Nephron progenitor cell (in vitro differentiated cells): ENCODE measurements around the gene TBCK.

Experiments used
- DNase-seq: peaks from one replicate; pipeline ENCODE4 v3.0.0; 2021
- H3K27ac Mint-ChIP-seq: 2 replicates; pipeline ENCODE4 v1.8.0; 2021; ENCODE audit warnings: mild to moderate bottlenecking, moderate library complexity, mixed read lengths
- H3K27me3 Mint-ChIP-seq: 2 replicates; pipeline ENCODE4 v1.8.0; 2021; ENCODE audit warnings: mild to moderate bottlenecking, low read depth, mixed read lengths; ENCODE audit not compliant: poor library complexity
- H3K36me3 Mint-ChIP-seq: 2 replicates; pipeline ENCODE4 v1.8.0; 2021; ENCODE audit warnings: low read depth, mixed read lengths
- H3K4me1 Mint-ChIP-seq: 2 replicates; pipeline ENCODE4 v1.8.0; 2021; ENCODE audit warnings: mixed read lengths
- H3K4me3 Mint-ChIP-seq: 2 replicates; pipeline ENCODE4 v1.8.0; 2021; ENCODE audit warnings: mild to moderate bottlenecking, moderate library complexity, mixed read lengths
- H3K9me3 Mint-ChIP-seq: 2 replicates; pipeline ENCODE4 v1.8.0; 2021; ENCODE audit warnings: mild to moderate bottlenecking, moderate library complexity, mixed read lengths
- TF ChIP-seq, protein P1 (sequence below): fragments of 200-600 bp; sonication (generic); IDR thresholded peaks from 2 replicates; pipeline ENCODE4 v1.5.0; 2021; ENCODE audit warnings: antibody characterized with exemption

TBCK gene

DNA sequence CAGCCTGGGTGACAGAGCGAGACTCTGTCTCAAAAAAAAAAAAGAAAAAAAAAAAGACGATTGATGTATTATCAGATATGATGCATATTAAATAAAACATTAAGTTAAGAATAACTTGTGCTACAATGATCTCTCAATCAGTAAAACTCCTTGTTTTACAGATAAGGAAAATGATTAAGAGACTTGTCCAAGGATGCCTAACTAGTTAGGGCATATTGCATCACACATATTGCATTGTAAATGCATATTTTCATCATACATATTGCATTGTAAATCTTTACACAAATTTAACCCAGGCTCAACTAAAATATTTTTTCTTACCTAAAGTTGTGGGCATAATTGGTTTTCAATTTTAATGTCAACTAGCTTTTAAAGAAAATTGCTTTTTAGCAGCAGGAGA, 26.3 kb downstream of the TBCK start:
- no peaks in the 10 kb centered on the region for H3K27me3 Mint-ChIP-seq
- H3K4me1 Mint-ChIP-seq: no peaks in the 10 kb centered on the region
- DNase-seq: no peak
- no peak overlapping the region for H3K27ac Mint-ChIP-seq
- no peak overlapping the region for H3K4me3 Mint-ChIP-seq
- H3K9me3 Mint-ChIP-seq: peaks cover 6% of the 10 kb centered on the region
- TF ChIP-seq, protein P1, sequence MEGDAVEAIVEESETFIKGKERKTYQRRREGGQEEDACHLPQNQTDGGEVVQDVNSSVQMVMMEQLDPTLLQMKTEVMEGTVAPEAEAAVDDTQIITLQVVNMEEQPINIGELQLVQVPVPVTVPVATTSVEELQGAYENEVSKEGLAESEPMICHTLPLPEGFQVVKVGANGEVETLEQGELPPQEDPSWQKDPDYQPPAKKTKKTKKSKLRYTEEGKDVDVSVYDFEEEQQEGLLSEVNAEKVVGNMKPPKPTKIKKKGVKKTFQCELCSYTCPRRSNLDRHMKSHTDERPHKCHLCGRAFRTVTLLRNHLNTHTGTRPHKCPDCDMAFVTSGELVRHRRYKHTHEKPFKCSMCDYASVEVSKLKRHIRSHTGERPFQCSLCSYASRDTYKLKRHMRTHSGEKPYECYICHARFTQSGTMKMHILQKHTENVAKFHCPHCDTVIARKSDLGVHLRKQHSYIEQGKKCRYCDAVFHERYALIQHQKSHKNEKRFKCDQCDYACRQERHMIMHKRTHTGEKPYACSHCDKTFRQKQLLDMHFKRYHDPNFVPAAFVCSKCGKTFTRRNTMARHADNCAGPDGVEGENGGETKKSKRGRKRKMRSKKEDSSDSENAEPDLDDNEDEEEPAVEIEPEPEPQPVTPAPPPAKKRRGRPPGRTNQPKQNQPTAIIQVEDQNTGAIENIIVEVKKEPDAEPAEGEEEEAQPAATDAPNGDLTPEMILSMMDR: no peak
- peaks cover 50% of the 10 kb centered on the region for H3K36me3 Mint-ChIP-seq

- Mint-ChIP-seq H3K9me3 (peaks cover 7% of the 10 kb centered on the region), H3K4me3 (no peak overlapping the region), H3K27me3 (no peaks in the 10 kb centered on the region), H3K4me1 (no peaks in the 10 kb centered on the region), H3K27ac (peak overlapping the region; percentile 74), H3K36me3 (peaks cover 59% of the 10 kb centered on the region)
- no peak for DNase-seq
- TF ChIP-seq, protein P1: no peak
Observed at GRCh38 chr4:106287353-106287969, 28.5 kb downstream of the TBCK start.

- H3K27ac Mint-ChIP-seq: peak overlapping the region; percentile 84
- H3K9me3 Mint-ChIP-seq: peaks cover 16% of the 10 kb centered on the region
- H3K36me3 Mint-ChIP-seq: peaks cover 68% of the 10 kb centered on the region
- TF ChIP-seq, protein P1: no peak
- H3K4me1 Mint-ChIP-seq: no peaks in the 10 kb centered on the region
- H3K4me3 Mint-ChIP-seq: no peak overlapping the region
- no peak for DNase-seq
- H3K27me3 Mint-ChIP-seq: no peaks in the 10 kb centered on the region
Observed at GRCh38 chr4:106286611-106287010, 29.4 kb downstream of the TBCK start.

DNA sequence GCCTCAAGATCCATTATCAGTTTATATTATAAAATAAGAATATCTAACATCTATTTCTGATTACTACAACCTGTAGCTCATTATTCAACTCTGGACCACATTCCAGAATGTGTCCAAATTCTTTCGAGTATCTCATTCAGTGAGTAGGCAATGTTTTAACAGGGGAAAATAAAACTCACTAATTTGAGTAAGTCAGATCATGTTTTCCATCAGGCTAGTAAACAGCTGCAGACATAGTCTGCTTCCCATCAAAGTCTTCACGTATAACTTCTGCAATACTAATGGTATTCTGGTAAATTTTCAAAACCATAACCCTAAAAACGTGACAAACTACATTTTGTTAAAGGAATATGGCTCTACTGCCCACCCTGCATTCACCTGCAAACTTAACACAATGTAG, 31.8 kb downstream of the TBCK start:
- H3K36me3 Mint-ChIP-seq: peaks cover 74% of the 10 kb centered on the region
- no peaks in the 10 kb centered on the region for H3K27me3 Mint-ChIP-seq
- TF ChIP-seq, protein P1: no peak
- H3K27ac Mint-ChIP-seq: peak overlapping the region; percentile 33
- H3K4me3 Mint-ChIP-seq: no peak overlapping the region
- H3K9me3 Mint-ChIP-seq: peaks cover 18% of the 10 kb centered on the region
- DNase-seq: no peak
- no peaks in the 10 kb centered on the region for H3K4me1 Mint-ChIP-seq

GRCh38 chr4:106277140-106277675, 38.8 kb downstream of the TBCK start:
- Mint-ChIP-seq H3K36me3 (peaks cover 65% of the 10 kb centered on the region), H3K27ac (no peak overlapping the region), H3K4me3 (no peak overlapping the region)

More at GRCh38 chr4:106277140-106277675, 38.8 kb downstream of the TBCK start:
- no peak for DNase-seq
- no peaks in the 10 kb centered on the region for H3K27me3 Mint-ChIP-seq
- peaks cover 16% of the 10 kb centered on the region for H3K9me3 Mint-ChIP-seq
- H3K4me1 Mint-ChIP-seq: no peaks in the 10 kb centered on the region
- TF ChIP-seq, protein P1: no peak
